T47D (cell line): ENCODE measurements around the gene ALOX5AP.

Source experiments
- DNase-seq, 2 experiments: peaks; one replicate each; pipeline versions ENCODE4 v3.0.0 to v3.0.0-alpha.2; 2011 to 2012; ENCODE audit warnings: low read depth in 1 of 2, low spot score in 1 of 2
- JUND ChIP-seq: IDR thresholded peaks from 2 replicates; pipeline ENCODE4 v1.6.1; 2012; ENCODE audit warnings: low read depth
- in situ Hi-C: cut with HindIII; loops from 2 replicates; pipeline ENCODE4 v1.10.0; 2016; ENCODE audit warnings: low sequenced_read_pairs, low pct_unique_long_range_greater_than_20kb

Gene ALOX5AP

GRCh38 chr13:30704596-30704995, 30.7 kb upstream of the ALOX5AP start:
- in situ Hi-C loops: no loop called here
- no peak for DNase-seq
- TF ChIP-seq JUND: no peak

- in situ Hi-C loops: no loop called here
- DNase-seq: no peak
- TF ChIP-seq JUND: no peak
Measured at GRCh38 chr13:30705680-30706079, 29.7 kb upstream of the ALOX5AP start.

- in situ Hi-C loops: no loop called here
- no peak for TF ChIP-seq JUND
Measured at GRCh38 chr13:30708541-30708940, 26.8 kb upstream of the ALOX5AP start.

GRCh38 chr13:30710442-30710841, 24.9 kb upstream of the ALOX5AP start:
- in situ Hi-C loops: no loop called here
- no peak for TF ChIP-seq JUND
- DNase-seq: no peak

More at GRCh38 chr13:30708541-30708940, 26.8 kb upstream of the ALOX5AP start:
- no peak for DNase-seq

- in situ Hi-C loops: no loop called here
- no peak for TF ChIP-seq JUND
- no peak for DNase-seq
Measured at GRCh38 chr13:30711375-30711774, 24.0 kb upstream of the ALOX5AP start.

- no peak for TF ChIP-seq JUND
- in situ Hi-C loops: no loop called here
Measured at GRCh38 chr13:30711837-30712236, 23.5 kb upstream of the ALOX5AP start.

GRCh38 chr13:30712536-30713532, 22.5 kb upstream of the ALOX5AP start:
- no peak for TF ChIP-seq JUND
- DNase-seq: no peak
- in situ Hi-C loops: no loop called here

More at GRCh38 chr13:30711837-30712236, 23.5 kb upstream of the ALOX5AP start:
- no peak for DNase-seq

GRCh38 chr13:30714629-30715371, 20.5 kb upstream of the ALOX5AP start:
- no peak for DNase-seq
- in situ Hi-C loops: no loop called here
- no peak for TF ChIP-seq JUND

GRCh38 chr13:30715372-30715756, 20.0 kb upstream of the ALOX5AP start:
- in situ Hi-C loops: no loop called here
- no peak for DNase-seq
- TF ChIP-seq JUND: no peak

- in situ Hi-C loops: no loop called here
- no peak for DNase-seq
- no peak for TF ChIP-seq JUND
Measured at GRCh38 chr13:30715837-30716236, 19.5 kb upstream of the ALOX5AP start.

- in situ Hi-C loops: no loop called here
- DNase-seq: no peak
- TF ChIP-seq JUND: no peak
Measured at GRCh38 chr13:30718661-30719524, 16.4 kb upstream of the ALOX5AP start.

GRCh38 chr13:30719525-30719914, 15.8 kb upstream of the ALOX5AP start:
- no peak for TF ChIP-seq JUND
- DNase-seq: no peak
- in situ Hi-C loops: no loop called here
